ENCODE data around the gene GRM1. TPM values are rescaled to one million over a fixed set of nuclear protein-coding genes. Genes with fewer than 3 reads are reported as not detected.

The GRM1 gene
- total RNA-seq, 1 donor from 2014 or later = not detected

- Mint-ChIP-seq H3K27ac (no peak overlapping the region), H3K36me3 (ENCODE audit: low read depth) (no peaks in the 10 kb centered on the region), H3K9me3 (no peaks in the 10 kb centered on the region), H3K4me1 (no peaks in the 10 kb centered on the region), H3K27me3 (no peaks in the 10 kb centered on the region), H3K4me3 (no peak overlapping the region)
- no peak for DNase-seq
- intact Hi-C loops (cut with micrococcal nuclease) = no loop called here
Observed at GRCh38 chr6:146113084-146113623, 84.3 kb downstream of the GRM1 start.

GRCh38 chr6:146123616-146124015, 94.8 kb downstream of the GRM1 start:
- Mint-ChIP-seq H3K9me3 (no peaks in the 10 kb centered on the region), H3K4me3 (no peak overlapping the region), H3K27ac (no peak overlapping the region), H3K36me3 (ENCODE audit: low read depth) (no peaks in the 10 kb centered on the region), H3K4me1 (no peaks in the 10 kb centered on the region), H3K27me3 (no peaks in the 10 kb centered on the region)
- no peak for DNase-seq
- intact Hi-C loops (cut with micrococcal nuclease) = no loop called here

- intact Hi-C loops (cut with micrococcal nuclease) = no loop called here
- Mint-ChIP-seq H3K27ac (no peak overlapping the region), H3K4me1 (no peaks in the 10 kb centered on the region), H3K27me3 (no peaks in the 10 kb centered on the region), H3K9me3 (no peaks in the 10 kb centered on the region), H3K36me3 (ENCODE audit: low read depth) (no peaks in the 10 kb centered on the region), H3K4me3 (no peak overlapping the region)
- no peak for DNase-seq
Observed at GRCh38 chr6:146127447-146128215, 98.8 kb downstream of the GRM1 start.

GRCh38 chr6:146133866-146134265, 105.0 kb downstream of the GRM1 start:
- intact Hi-C loops (cut with micrococcal nuclease) = no loop called here
- no peak overlapping the region for H3K4me3 Mint-ChIP-seq
- no peaks in the 10 kb centered on the region for H3K36me3 Mint-ChIP-seq (ENCODE audit: low read depth)
- peaks cover 6% of the 10 kb centered on the region for H3K9me3 Mint-ChIP-seq
- no peak overlapping the region for H3K27ac Mint-ChIP-seq
- no peaks in the 10 kb centered on the region for H3K27me3 Mint-ChIP-seq
- H3K4me1 Mint-ChIP-seq = no peaks in the 10 kb centered on the region
- DNase-seq = no peak

- intact Hi-C loops (cut with micrococcal nuclease) = no loop called here
- Mint-ChIP-seq H3K36me3 (ENCODE audit: low read depth) (no peaks in the 10 kb centered on the region), H3K27me3 (no peaks in the 10 kb centered on the region), H3K4me1 (no peaks in the 10 kb centered on the region), H3K27ac (no peak overlapping the region), H3K9me3 (peaks cover 6% of the 10 kb centered on the region), H3K4me3 (no peak overlapping the region)
- DNase-seq = no peak
Observed at GRCh38 chr6:146135167-146135566, 106.3 kb downstream of the GRM1 start.

GRCh38 chr6:146146836-146147235, 118.0 kb downstream of the GRM1 start:
- no peaks in the 10 kb centered on the region for H3K4me1 Mint-ChIP-seq
- no peaks in the 10 kb centered on the region for H3K36me3 Mint-ChIP-seq (ENCODE audit: low read depth)
- H3K4me3 Mint-ChIP-seq = no peak overlapping the region
- DNase-seq = no peak
- no peaks in the 10 kb centered on the region for H3K9me3 Mint-ChIP-seq
- H3K27me3 Mint-ChIP-seq = no peaks in the 10 kb centered on the region
- intact Hi-C loops (cut with micrococcal nuclease) = no loop called here
- no peak overlapping the region for H3K27ac Mint-ChIP-seq

GRCh38 chr6:146149770-146150169, 120.9 kb downstream of the GRM1 start:
- Mint-ChIP-seq H3K27me3 (no peaks in the 10 kb centered on the region), H3K9me3 (no peaks in the 10 kb centered on the region)
- intact Hi-C loops (cut with micrococcal nuclease) = no loop called here

GRCh38 chr6:146153040-146153758, 124.3 kb downstream of the GRM1 start:
- no peak overlapping the region for H3K27ac Mint-ChIP-seq
- intact Hi-C loops (cut with micrococcal nuclease) = no loop called here
- H3K27me3 Mint-ChIP-seq = no peaks in the 10 kb centered on the region
- no peaks in the 10 kb centered on the region for H3K36me3 Mint-ChIP-seq (ENCODE audit: low read depth)
- no peak for DNase-seq
- no peaks in the 10 kb centered on the region for H3K9me3 Mint-ChIP-seq
- no peaks in the 10 kb centered on the region for H3K4me1 Mint-ChIP-seq
- H3K4me3 Mint-ChIP-seq = no peak overlapping the region

More at GRCh38 chr6:146149770-146150169, 120.9 kb downstream of the GRM1 start:
- no peak overlapping the region for H3K27ac Mint-ChIP-seq
- H3K4me3 Mint-ChIP-seq = no peak overlapping the region
- no peak for DNase-seq
- no peaks in the 10 kb centered on the region for H3K36me3 Mint-ChIP-seq (ENCODE audit: low read depth)
- H3K4me1 Mint-ChIP-seq = no peaks in the 10 kb centered on the region

- Mint-ChIP-seq H3K9me3 (no peaks in the 10 kb centered on the region), H3K36me3 (ENCODE audit: low read depth) (no peaks in the 10 kb centered on the region), H3K27me3 (no peaks in the 10 kb centered on the region), H3K4me3 (no peak overlapping the region), H3K4me1 (no peaks in the 10 kb centered on the region), H3K27ac (no peak overlapping the region)
- intact Hi-C loops (cut with micrococcal nuclease) = no loop called here
- no peak for DNase-seq
Observed at GRCh38 chr6:146154197-146154596, 125.3 kb downstream of the GRM1 start.

GRCh38 chr6:146161664-146162063, 132.8 kb downstream of the GRM1 start:
- H3K9me3 Mint-ChIP-seq = no peaks in the 10 kb centered on the region
- intact Hi-C loops (cut with micrococcal nuclease) = no loop called here
- H3K27ac Mint-ChIP-seq = no peak overlapping the region
- no peaks in the 10 kb centered on the region for H3K27me3 Mint-ChIP-seq
- H3K4me1 Mint-ChIP-seq = no peaks in the 10 kb centered on the region
- H3K36me3 Mint-ChIP-seq (ENCODE audit: low read depth) = no peaks in the 10 kb centered on the region
- no peak overlapping the region for H3K4me3 Mint-ChIP-seq
- no peak for DNase-seq

- H3K27me3 Mint-ChIP-seq = no peaks in the 10 kb centered on the region
- H3K36me3 Mint-ChIP-seq (ENCODE audit: low read depth) = no peaks in the 10 kb centered on the region
- intact Hi-C loops (cut with micrococcal nuclease) = no loop called here
- no peaks in the 10 kb centered on the region for H3K9me3 Mint-ChIP-seq
- H3K4me3 Mint-ChIP-seq = no peak overlapping the region
- H3K4me1 Mint-ChIP-seq = no peaks in the 10 kb centered on the region
- no peak overlapping the region for H3K27ac Mint-ChIP-seq
- DNase-seq = no peak
Observed at GRCh38 chr6:146169872-146170271, 141.0 kb downstream of the GRM1 start.

GRCh38 chr6:146177785-146178184, 148.9 kb downstream of the GRM1 start:
- DNase-seq = no peak
- no peak overlapping the region for H3K27ac Mint-ChIP-seq
- H3K9me3 Mint-ChIP-seq = no peaks in the 10 kb centered on the region
- H3K27me3 Mint-ChIP-seq = no peaks in the 10 kb centered on the region
- H3K4me1 Mint-ChIP-seq = no peaks in the 10 kb centered on the region
- no peaks in the 10 kb centered on the region for H3K36me3 Mint-ChIP-seq (ENCODE audit: low read depth)
- no peak overlapping the region for H3K4me3 Mint-ChIP-seq
- intact Hi-C loops (cut with micrococcal nuclease) = no loop called here

- Mint-ChIP-seq H3K27me3 (no peaks in the 10 kb centered on the region), H3K36me3 (ENCODE audit: low read depth) (no peaks in the 10 kb centered on the region), H3K27ac (no peak overlapping the region), H3K4me3 (no peak overlapping the region), H3K9me3 (no peaks in the 10 kb centered on the region), H3K4me1 (no peaks in the 10 kb centered on the region)
- intact Hi-C loops (cut with micrococcal nuclease) = no loop called here
- no peak for DNase-seq
Observed at GRCh38 chr6:146183831-146184230, 155.0 kb downstream of the GRM1 start.

GRCh38 chr6:146184701-146185100, 155.8 kb downstream of the GRM1 start:
- H3K27me3 Mint-ChIP-seq = no peaks in the 10 kb centered on the region
- intact Hi-C loops (cut with micrococcal nuclease) = no loop called here
- H3K27ac Mint-ChIP-seq = no peak overlapping the region
- no peaks in the 10 kb centered on the region for H3K36me3 Mint-ChIP-seq (ENCODE audit: low read depth)
- DNase-seq = no peak
- no peak overlapping the region for H3K4me3 Mint-ChIP-seq
- H3K9me3 Mint-ChIP-seq = no peaks in the 10 kb centered on the region
- no peaks in the 10 kb centered on the region for H3K4me1 Mint-ChIP-seq

Data from activated CD4-positive, alpha-beta T cell treated with anti-CD3 and anti-CD28 coated beads, Interleukin-2, amount 10 ng/mL, durations not matched to agents 24 days and 14 days (primary cell).